K562 (cell line): ENCODE measurements around the gene LDHAL6A. TPM values are rescaled to one million over a fixed set of nuclear protein-coding genes. Genes with fewer than 3 reads are reported as not detected.
A peak's percentile ranks its signal among the peaks of the same experiment; 100 is the strongest.

ENCODE experiments used
- ATAC-seq: fragments of 200-7000 bp; cut with Tn5 transposase; 3 replicates; pipeline ENCODE4 v1.9.1; 2020; ENCODE audit warnings: moderate library complexity
- BruUV-seq: library from RNA; stranded (reverse); fragments of 400-500 nt; replicated peaks from 2 replicates; lab custom pipeline; 2021; lab: Mats Ljungman, UMichigan
- CTCF ChIA-PET: fragments of 300-600 bp; formaldehyde crosslinking; extraction: SDS; loops from one replicate; lab custom pipeline; 2021; ENCODE audit warnings: low intra/inter-chr PET ratio; lab: Yijun Ruan, JAX
- POLR2A ChIA-PET: fragments of 300-600, 350-650 bp; sonication (Branson Sonifier 250); formaldehyde crosslinking; extraction: SDS; loops from one replicate; lab custom pipeline; 2021; ENCODE audit warnings: antibody characterized with exemption, inconsistent platforms; lab: Yijun Ruan, JAX
- DNase-seq, 4 experiments: peaks; one replicate each; pipeline versions ENCODE4 v3.0.0 to v3.0.0-alpha.2; 2011 to 2018; ENCODE audit warnings: low spot score in 3 of 4, mixed read lengths in 3 of 4; ENCODE audit errors: extremely low read depth in 1 of 4
- FAIRE-seq: peaks from 2 replicates; lab custom pipeline; 2011; peaks lifted over from hg19 to GRCh38; lab: Jason Lieb, UNC
- H2AFZ ChIP-seq: 2 replicates; pipeline ENCODE4 v1.6.0; 2011; ENCODE audit warnings: low read depth, low read length, control low read depth, inconsistent platforms
- H3K27ac ChIP-seq: fragments of 200-600 bp; 3 replicates; pipeline ENCODE4 v1.8.0; 2011; ENCODE audit warnings: low read depth, mild to moderate bottlenecking, control low read depth, inconsistent platforms, low read length, moderate library complexity, mixed read lengths; ENCODE audit errors: extremely low read depth
- H3K27me3 ChIP-seq, 2 experiments: fragments of 300-600 bp in 1 of 2; 2 replicates in 1 of 2; 3 replicates in 1 of 2; pipeline versions ENCODE4 v1.6.0 to v1.8.0; 2011; ENCODE audit warnings: inconsistent platforms in 2 of 2, low read length in 2 of 2, mild to moderate bottlenecking in 1 of 2, mixed read lengths in 1 of 2, moderate library complexity in 1 of 2; ENCODE audit not compliant: control insufficient read depth in 2 of 2, insufficient read depth in 2 of 2
- H3K36me3 ChIP-seq: fragments of 300-600 bp; 3 replicates; pipeline ENCODE4 v1.8.0; 2011; ENCODE audit warnings: mild to moderate bottlenecking, low read length, inconsistent platforms; ENCODE audit not compliant: control insufficient read depth, insufficient read depth
- H3K4me1 ChIP-seq, 2 experiments: fragments of 200-600 bp in 1 of 2; replicated peaks in 1 of 2; 2 replicates in 1 of 2; 3 replicates in 1 of 2; pipeline versions ENCODE4 v1.5.1 to v1.8.0; 2011; ENCODE audit warnings: inconsistent platforms in 2 of 2, low read length in 2 of 2, mild to moderate bottlenecking in 1 of 2, mixed read lengths in 1 of 2, moderate library complexity in 1 of 2; ENCODE audit not compliant: control insufficient read depth in 2 of 2, insufficient read depth in 2 of 2
- H3K4me2 ChIP-seq: 2 replicates; pipeline ENCODE4 v1.6.1; 2011; ENCODE audit warnings: low read length, control low read depth, inconsistent platforms, mixed read lengths; ENCODE audit not compliant: insufficient read depth
- H3K4me3 ChIP-seq: fragments of 200-600 bp; sonication (generic), shearing (Covaris generic); 2 replicates; pipeline ENCODE4 v1.5.1; 2016; ENCODE audit warnings: control low read depth, inconsistent platforms
- H3K79me2 ChIP-seq: fragments of 200-600 bp; 3 replicates; pipeline ENCODE4 v1.8.0; 2011; ENCODE audit warnings: low read length, inconsistent platforms; ENCODE audit not compliant: control insufficient read depth, insufficient read depth
- H3K9ac ChIP-seq, 2 experiments: 2 replicates each; pipeline versions ENCODE4 v1.6.0 to v1.6.1; 2011; ENCODE audit warnings: low read depth in 2 of 2, low read length in 2 of 2, control low read depth in 1 of 2, inconsistent platforms in 1 of 2, mild to moderate bottlenecking in 1 of 2, mixed read lengths in 1 of 2; ENCODE audit not compliant: insufficient read depth in 1 of 2
- H3K9me1 ChIP-seq: one replicate; pipeline ENCODE4 v1.6.0; 2011; ENCODE audit warnings: inconsistent platforms, mild to moderate bottlenecking, low read length, moderate library complexity; ENCODE audit not compliant: control insufficient read depth, insufficient read depth
- H3K9me3 ChIP-seq: replicated peaks from 2 replicates; pipeline ENCODE4 v1.5.1; 2011; ENCODE audit warnings: low read depth, low read length, inconsistent platforms; ENCODE audit not compliant: control insufficient read depth, insufficient read depth
- H4K20me1 ChIP-seq: replicated peaks from 2 replicates; pipeline ENCODE4 v1.6.1; 2011; ENCODE audit warnings: low read length, inconsistent platforms, mixed read lengths; ENCODE audit not compliant: control insufficient read depth, insufficient read depth
- ARHGAP35 ChIP-seq: fragments of 450-650 bp; IDR thresholded peaks from 2 replicates; pipeline ENCODE4 v1.6.1; 2018; ENCODE audit not compliant: partially characterized antibody
- GTF3C2 ChIP-seq: IDR thresholded peaks from 3 replicates; pipeline ENCODE4 v1.6.1; 2011; ENCODE audit warnings: borderline replicate concordance, mild to moderate bottlenecking, moderate library complexity; ENCODE audit not compliant: insufficient read length; ENCODE audit errors: extremely low read depth
- JUN ChIP-seq, 2 experiments: sonication (generic) in 1 of 2; formaldehyde crosslinking in 1 of 2; IDR thresholded peaks; 2 replicates each; pipeline versions ENCODE4 v1.6.1 to v1.8.0; 2012 to 2022; ENCODE audit warnings: borderline replicate concordance in 2 of 2, mild to moderate bottlenecking in 2 of 2, improper control_type of control experiment in 1 of 2, low read depth in 1 of 2, low read length in 1 of 2, missing genetic modification reagents in 1 of 2
- NFE2L1 ChIP-seq: fragments of 450-650 bp; IDR thresholded peaks from 2 replicates; pipeline ENCODE4 v1.6.1; 2016; ENCODE audit warnings: missing genetic modification characterization, low read depth, mild to moderate bottlenecking, missing compliant biosample characterization, moderate library complexity, borderline replicate concordance
- NR2F6 ChIP-seq: fragments of 450-650 bp; formaldehyde crosslinking; IDR thresholded peaks from 2 replicates; pipeline ENCODE4 v1.4.0; 2020; ENCODE audit warnings: mild to moderate bottlenecking
- RCOR1 ChIP-seq, 2 experiments: IDR thresholded peaks; 2 replicates each; pipeline ENCODE4 v1.6.1; 2012; ENCODE audit warnings: low read depth in 2 of 2, low read length in 2 of 2, borderline replicate concordance in 1 of 2, improper control_type of control experiment in 1 of 2
- STAT5B ChIP-seq: fragments of 250-450 bp; sonication (Bioruptor Pico); IDR thresholded peaks from 2 replicates; pipeline ENCODE4 v1.8.0; 2021; ENCODE audit warnings: mild to moderate bottlenecking, inconsistent platforms
- THAP7 ChIP-seq: fragments of 250-450 bp; sonication (Bioruptor Pico); IDR thresholded peaks from 2 replicates; pipeline ENCODE4 v1.5.0; 2021
- XRCC3 ChIP-seq: fragments of 450-650 bp; IDR thresholded peaks from 2 replicates; pipeline ENCODE4 v1.6.1; 2017; ENCODE audit warnings: mild to moderate bottlenecking, moderate library complexity
- ZBED1 ChIP-seq: IDR thresholded peaks from 2 replicates; pipeline ENCODE4 v1.6.1; 2014
- ZBTB26 ChIP-seq: fragments of 450-650 bp; formaldehyde crosslinking; IDR thresholded peaks from 2 replicates; pipeline ENCODE4 v1.4.0; 2022; ENCODE audit warnings: missing genetic modification characterization
- ZNF431 ChIP-seq: sonication (generic); formaldehyde crosslinking; IDR thresholded peaks from 2 replicates; pipeline ENCODE4 v1.8.0; 2022; ENCODE audit warnings: mild to moderate bottlenecking, missing genetic modification reagents
- ZNF512 ChIP-seq: IDR thresholded peaks from 2 replicates; pipeline ENCODE4 v1.6.1; 2016; ENCODE audit warnings: missing genetic modification characterization, missing compliant biosample characterization
- WGBS: fragments of 100-300 bp; shearing (Covaris generic); methylation state at CpG from one replicate; pipeline ENCODE4 v1.1.6; 2016; ENCODE audit warnings: low coverage, mixed read lengths; ENCODE audit not compliant: insufficient coverage; ENCODE audit errors: missing lambda C conversion rate; 5-methylcytosine and 5-hydroxymethylcytosine counted together
- in situ Hi-C: fragments of 300-500 bp; cut with MboI; formaldehyde crosslinking; loops from 4 replicates; pipeline ENCODE4 v1.15.0; 2018; ENCODE audit warnings: inconsistent platforms, mixed read lengths
- intact Hi-C: fragments of 100-400 bp; cut with micrococcal nuclease; formaldehyde crosslinking; loops from 2 replicates; pipeline ENCODE4 v1.14.2; 2022
- polyA plus RNA-seq, 8 experiments: library from polyadenylated mRNA; depleted of rRNA in 4 of 8; stranded (reverse) in 5 of 8; unstranded in 3 of 8; fragments of >200 nt; fragmentation: Nextera tagmentation in 2 of 8; fragmentation: Illumina TruSeq in 1 of 8; extraction: Ambion mirVana in 2 of 8; extraction: Trizol in 1 of 8; gene quantifications; 2 replicates each; pipeline versions ENCODE4 v1.2.1 to v1.2.3, GENCODE V29; 2011 to 2014; ENCODE audit warnings: inconsistent platforms in 1 of 8, missing spikeins in 1 of 8
- total RNA-seq, 7 experiments: library from RNA; depleted of rRNA in 6 of 7; stranded (reverse); fragments of >200 nt in 6 of 7; fragmentation: Illumina TruSeq in 2 of 7; extraction: Trizol in 2 of 7; gene quantifications; 2 replicates each; pipeline versions ENCODE4 v1.2.1 to v1.2.3, GENCODE V29; 2011 to 2021; ENCODE audit warnings: low replicate concordance in 1 of 7

The LDHAL6A gene
- total and polyA plus RNA-seq, 9 of the 15 experiments (the other 6 are each of a cell fraction or from before 2014, with no cell fraction given), result 0.04 TPM; not detected in 8

GRCh38 chr11:18472587-18472986 is 16.9 kb downstream of the LDHAL6A start (continued):
- TF ChIP-seq GTF3C2, result no peak
- TF ChIP-seq XRCC3, result no peak
- no peak for TF ChIP-seq JUN (IDR thresholded peaks at IDR 0.05; ENCODE audit: borderline replicate concordance, low read depth, low read length)
- no peak for TF ChIP-seq JUN (CRISPR knock-in tag; IDR thresholded peaks at IDR 0.05; ENCODE audit: borderline replicate concordance)
- no peak for TF ChIP-seq ZBED1
- TF ChIP-seq THAP7 (CRISPR knock-in tag), result no peak

- Histone ChIP-seq H3K9ac (no peak overlapping the region), H3K27me3 (no peaks in the 10 kb centered on the region), H3K9me3 (no peaks in the 10 kb centered on the region), H3K9me1 (no peaks in the 10 kb centered on the region), H3K4me2 (no peak overlapping the region), H3K79me2 (no peaks in the 10 kb centered on the region), H3K36me3 (peaks cover 56% of the 10 kb centered on the region), H4K20me1 (no peaks in the 10 kb centered on the region), H3K4me3 (no peak overlapping the region), H3K4me1 (no peaks in the 10 kb centered on the region), H2AFZ (no peak overlapping the region), H3K27ac (no peak overlapping the region)
- ChIA-PET POLR2A (no interaction called here), CTCF (no interaction called here)
- WGBS, result 92% methylated on average over 4 of the region's 4 CpGs
- in situ Hi-C loops (no loop called here), intact Hi-C loops (no loop called here)
- DNase-seq, result no peak
- BruUV-seq, result no TSS peak
- no peak for ATAC-seq
- FAIRE-seq, result no peak
- TF ChIP-seq ARHGAP35, result no peak
- TF ChIP-seq ZBTB26 (CRISPR knock-in tag), result no peak
- TF ChIP-seq ZNF431 (CRISPR knock-in tag), result no peak
- no peak for TF ChIP-seq ZNF512 (tag)
- TF ChIP-seq STAT5B (CRISPR knock-in tag), result no peak
- TF ChIP-seq RCOR1 (IDR thresholded peaks at IDR 0.05; ENCODE audit: borderline replicate concordance in 1 of 2, low read depth in 2 of 2, low read length in 2 of 2), result peak in 1 of 2 experiments; percentile 37; a peak in 1 of 4 replicates
- no peak for TF ChIP-seq NR2F6 (CRISPR knock-in tag)
- TF ChIP-seq NFE2L1, result no peak
Observed at GRCh38 chr11:18479063-18479462, 23.4 kb downstream of the LDHAL6A start.
